Neuron (in vitro differentiated cells): ENCODE results near the gene CDH4.

ENCODE experiments used
- H2AFZ ChIP-seq: one replicate; pipeline ENCODE4 v1.6.1; 2013; ENCODE audit warnings: low read depth, mild to moderate bottlenecking, inconsistent platforms, low read length, moderate library complexity
- H3K27me3 ChIP-seq: one replicate; pipeline ENCODE4 v1.6.1; 2013; ENCODE audit warnings: low read length; ENCODE audit not compliant: insufficient read depth
- H3K36me3 ChIP-seq: one replicate; pipeline ENCODE4 v1.6.1; 2013; ENCODE audit warnings: low read length; ENCODE audit not compliant: insufficient read depth
- H3K4me1 ChIP-seq: one replicate; pipeline ENCODE4 v1.6.1; 2013; ENCODE audit warnings: low read length; ENCODE audit not compliant: insufficient read depth
- H3K4me3 ChIP-seq: 2 replicates; pipeline ENCODE4 v1.5.1; 2013; ENCODE audit warnings: mild to moderate bottlenecking, low read length, moderate library complexity
- H3K9me3 ChIP-seq: one replicate; pipeline ENCODE4 v1.6.1; 2013; ENCODE audit warnings: low read length

Gene CDH4

GRCh38 chr20:61630816-61631215, 378.8 kb downstream of the CDH4 start:
- H2AFZ ChIP-seq, result no peak overlapping the region
- H3K4me3 ChIP-seq, result no peak overlapping the region
- no peaks in the 10 kb centered on the region for H3K27me3 ChIP-seq
- H3K36me3 ChIP-seq, result no peaks in the 10 kb centered on the region
- no peaks in the 10 kb centered on the region for H3K9me3 ChIP-seq
- H3K4me1 ChIP-seq, result peaks cover 23% of the 10 kb centered on the region

- no peak overlapping the region for H2AFZ ChIP-seq
- H3K4me1 ChIP-seq, result peaks cover 33% of the 10 kb centered on the region
- no peaks in the 10 kb centered on the region for H3K9me3 ChIP-seq
- H3K36me3 ChIP-seq, result no peaks in the 10 kb centered on the region
- H3K27me3 ChIP-seq, result no peaks in the 10 kb centered on the region
- H3K4me3 ChIP-seq, result no peak overlapping the region
These were observed 379.7 kb downstream of the CDH4 start for GRCh38 chr20:61631751-61632150.

- Histone ChIP-seq H2AFZ (no peak overlapping the region), H3K27me3 (no peaks in the 10 kb centered on the region), H3K4me3 (no peak overlapping the region), H3K9me3 (no peaks in the 10 kb centered on the region), H3K36me3 (no peaks in the 10 kb centered on the region), H3K4me1 (peaks cover 28% of the 10 kb centered on the region)
These were observed 380.9 kb downstream of the CDH4 start for GRCh38 chr20:61633004-61633403.

- Histone ChIP-seq H3K4me3 (no peak overlapping the region), H2AFZ (no peak overlapping the region), H3K27me3 (no peaks in the 10 kb centered on the region), H3K4me1 (peaks cover 21% of the 10 kb centered on the region), H3K36me3 (no peaks in the 10 kb centered on the region), H3K9me3 (no peaks in the 10 kb centered on the region)
These were observed 382.5 kb downstream of the CDH4 start for GRCh38 chr20:61634376-61635145.

GRCh38 chr20:61635721-61636455, 383.8 kb downstream of the CDH4 start:
- Histone ChIP-seq H3K27me3 (no peaks in the 10 kb centered on the region), H3K4me3 (no peak overlapping the region), H3K4me1 (peaks cover 28% of the 10 kb centered on the region), H2AFZ (no peak overlapping the region), H3K9me3 (no peaks in the 10 kb centered on the region), H3K36me3 (no peaks in the 10 kb centered on the region)

GRCh38 chr20:61636531-61637116, 384.6 kb downstream of the CDH4 start:
- Histone ChIP-seq H2AFZ (no peak overlapping the region), H3K4me3 (no peak overlapping the region), H3K4me1 (peaks cover 28% of the 10 kb centered on the region), H3K36me3 (no peaks in the 10 kb centered on the region), H3K9me3 (no peaks in the 10 kb centered on the region), H3K27me3 (no peaks in the 10 kb centered on the region)

- no peak overlapping the region for H3K4me3 ChIP-seq
- peaks cover 2% of the 10 kb centered on the region for H3K9me3 ChIP-seq
- H3K36me3 ChIP-seq, result no peaks in the 10 kb centered on the region
- H3K4me1 ChIP-seq, result peaks cover 28% of the 10 kb centered on the region
- H3K27me3 ChIP-seq, result no peaks in the 10 kb centered on the region
- no peak overlapping the region for H2AFZ ChIP-seq
These were observed 386.9 kb downstream of the CDH4 start for GRCh38 chr20:61638802-61639585.

GRCh38 chr20:61640131-61640870, 388.2 kb downstream of the CDH4 start:
- H3K36me3 ChIP-seq, result no peaks in the 10 kb centered on the region
- no peak overlapping the region for H2AFZ ChIP-seq
- H3K4me1 ChIP-seq, result peaks cover 41% of the 10 kb centered on the region
- peaks cover 2% of the 10 kb centered on the region for H3K9me3 ChIP-seq
- no peak overlapping the region for H3K4me3 ChIP-seq
- no peaks in the 10 kb centered on the region for H3K27me3 ChIP-seq

- no peaks in the 10 kb centered on the region for H3K36me3 ChIP-seq
- H2AFZ ChIP-seq, result no peak overlapping the region
- peaks cover 2% of the 10 kb centered on the region for H3K9me3 ChIP-seq
- no peaks in the 10 kb centered on the region for H3K27me3 ChIP-seq
- H3K4me1 ChIP-seq, result peaks cover 37% of the 10 kb centered on the region
- no peak overlapping the region for H3K4me3 ChIP-seq
These were observed 388.8 kb downstream of the CDH4 start for GRCh38 chr20:61640871-61641245.

GRCh38 chr20:61643656-61644377, 391.8 kb downstream of the CDH4 start:
- Histone ChIP-seq H2AFZ (no peak overlapping the region), H3K27me3 (no peaks in the 10 kb centered on the region), H3K4me1 (peaks cover 45% of the 10 kb centered on the region), H3K4me3 (no peak overlapping the region), H3K36me3 (no peaks in the 10 kb centered on the region), H3K9me3 (peaks cover 2% of the 10 kb centered on the region)

- H3K4me1 ChIP-seq, result peaks cover 40% of the 10 kb centered on the region
- H3K9me3 ChIP-seq, result peaks cover 2% of the 10 kb centered on the region
- no peaks in the 10 kb centered on the region for H3K27me3 ChIP-seq
- no peak overlapping the region for H3K4me3 ChIP-seq
- no peaks in the 10 kb centered on the region for H3K36me3 ChIP-seq
- no peak overlapping the region for H2AFZ ChIP-seq
These were observed 392.5 kb downstream of the CDH4 start for GRCh38 chr20:61644378-61645076.
